GM12878 (cell line): ENCODE results near the gene SSU72.
"Not testable (repeated sequence)": the region's sequence is repeated elsewhere in the genome, so short reads cannot be mapped to it uniquely, and the experiment has no call there.

ENCODE experiments used
- ATF3 ChIP-seq: IDR thresholded peaks from 2 replicates; pipeline ENCODE4 v1.6.1; 2011; ENCODE audit warnings: low read depth, mild to moderate bottlenecking, low read length, moderate library complexity, borderline replicate concordance; ENCODE audit errors: extremely low read depth
- CTCF ChIP-seq, 3 experiments: IDR thresholded peaks in 2 of 3; conservative IDR thresholded peaks in 1 of 3; 2 replicates each; pipeline ENCODE4 v1.5.1; 2011; ENCODE audit warnings: low read depth in 3 of 3, low read length in 3 of 3, mild to moderate bottlenecking in 3 of 3, control low read depth in 2 of 3, moderate library complexity in 2 of 3, inconsistent platforms in 1 of 3, mixed read lengths in 1 of 3; ENCODE audit not compliant: control insufficient read depth in 2 of 3, insufficient read depth in 1 of 3; ENCODE audit errors: extremely low read depth in 1 of 3
- SPI1 ChIP-seq: IDR thresholded peaks from 2 replicates; pipeline ENCODE4 v1.6.1; 2011; ENCODE audit warnings: low read depth, mild to moderate bottlenecking, low read length, moderate library complexity, borderline replicate concordance; ENCODE audit not compliant: insufficient read depth
- TCF7 ChIP-seq: IDR thresholded peaks from 2 replicates; pipeline ENCODE4 v1.6.1; 2014; ENCODE audit warnings: antibody characterized with exemption, borderline replicate concordance
- ZNF217 ChIP-seq: fragments of 450-650 bp; IDR thresholded peaks from 2 replicates; pipeline ENCODE4 v1.6.1; 2017; ENCODE audit warnings: antibody characterized with exemption, mild to moderate bottlenecking
- ZSCAN29 ChIP-seq: fragments of 450-650 bp; IDR thresholded peaks from 2 replicates; pipeline ENCODE4 v1.6.1; 2017; ENCODE audit warnings: mild to moderate bottlenecking, moderate library complexity

- not testable (repeated sequence) for TF ChIP-seq ATF3; TCF7; ZNF217; CTCF (IDR thresholded peaks at IDR 0.05 in 2 of 3, conservative IDR thresholded peaks at IDR 0.05 in 1 of 3; ENCODE audit: control insufficient read depth in 2 of 3, extremely low read depth in 1 of 3, insufficient read depth in 1 of 3, low read depth in 3 of 3, low read length in 3 of 3); SPI1; ZSCAN29
Measured at GRCh38 chr1:1508775-1509464, 65.7 kb downstream of the SSU72 start.
